Measurements from ENCODE around the gene SEMA4F.
A peak's percentile ranks its signal among the peaks of the same experiment; 100 is the strongest.

Gene SEMA4F

GRCh38 chr2:74706741-74707140 is 52.7 kb downstream of the SEMA4F start:
- DNase-seq, result no peak

- no peak for DNase-seq
These were observed 53.8 kb downstream of the SEMA4F start for GRCh38 chr2:74707837-74708236.

- no peak for DNase-seq
These were observed 54.2 kb downstream of the SEMA4F start for GRCh38 chr2:74708296-74708695.

- DNase-seq, result no peak
These were observed 54.8 kb downstream of the SEMA4F start for GRCh38 chr2:74708883-74709282.

GRCh38 chr2:74712223-74713053 is 58.4 kb downstream of the SEMA4F start:
- DNase-seq, result no peak

- DNase-seq, result no peak
These were observed 60.6 kb downstream of the SEMA4F start for GRCh38 chr2:74714691-74715080.

GRCh38 chr2:74715081-74715791 is 61.2 kb downstream of the SEMA4F start:
- peak in 51 of 56 donors; percentile 10 to 83 (median 53) for DNase-seq

GRCh38 chr2:74715880-74716279 is 61.8 kb downstream of the SEMA4F start:
- DNase-seq, result no peak

GRCh38 chr2:74719066-74719465 is 65.0 kb downstream of the SEMA4F start:
- no peak for DNase-seq

GRCh38 chr2:74721316-74721715 is 67.3 kb downstream of the SEMA4F start:
- no peak for DNase-seq

- no peak for DNase-seq
These were observed 70.4 kb downstream of the SEMA4F start for GRCh38 chr2:74724496-74724895.

- no peak for DNase-seq
These were observed 71.2 kb downstream of the SEMA4F start for GRCh38 chr2:74725287-74725686.

- DNase-seq, result no peak
These were observed 74.8 kb downstream of the SEMA4F start for GRCh38 chr2:74728842-74729241.

- DNase-seq, result no peak
These were observed 76.5 kb downstream of the SEMA4F start for GRCh38 chr2:74730530-74730929.

Measured in nucleus accumbens (tissue), 56 donors.